D721Med (cell line): ENCODE results near the gene ACBD6.

ENCODE experiments used
- DNase-seq: peaks from one replicate; pipeline ENCODE4 v3.0.0; 2011; ENCODE audit warnings: low spot score; ENCODE audit not compliant: insufficient read length
- FAIRE-seq: peaks from 2 replicates; lab custom pipeline; 2011; peaks lifted over from hg19 to GRCh38; lab: Jason Lieb, UNC
- CTCF ChIP-seq: IDR thresholded peaks from 2 replicates; pipeline ENCODE4 v1.5.1; 2012; ENCODE audit warnings: mild to moderate bottlenecking, control low read depth; ENCODE audit not compliant: insufficient read depth; ENCODE audit errors: missing control alignments

The ACBD6 gene

GRCh38 chr1:180542838-180543145, 40.4 kb upstream of the ACBD6 start:
- no peak for TF ChIP-seq CTCF
- DNase-seq, result no peak
- FAIRE-seq, result no peak

GRCh38 chr1:180542113-180542837, 39.9 kb upstream of the ACBD6 start:
- FAIRE-seq (no peak), DNase-seq (no peak)
- no peak for TF ChIP-seq CTCF

GRCh38 chr1:180540697-180541594, 38.6 kb upstream of the ACBD6 start:
- FAIRE-seq, result no peak
- DNase-seq, result no peak

GRCh38 chr1:180539136-180539535, 36.8 kb upstream of the ACBD6 start:
- DNase-seq (no peak), FAIRE-seq (no peak)
- TF ChIP-seq CTCF, result no peak

More at GRCh38 chr1:180540697-180541594, 38.6 kb upstream of the ACBD6 start:
- TF ChIP-seq CTCF, result no peak

GRCh38 chr1:180536821-180537372, 34.5 kb upstream of the ACBD6 start:
- no peak for DNase-seq
- no peak for TF ChIP-seq CTCF
- no peak for FAIRE-seq

GRCh38 chr1:180535418-180535999, 33.1 kb upstream of the ACBD6 start:
- no peak for FAIRE-seq
- DNase-seq, result no peak
- no peak for TF ChIP-seq CTCF
